Peyer's patch (tissue), 4 donors: ENCODE results near the gene PCDHGB6. TPM values are rescaled to one million over a fixed set of nuclear protein-coding genes. Genes with fewer than 3 reads are reported as not detected.
"Not testable (repeated sequence)": the region's sequence is repeated elsewhere in the genome, so short reads cannot be mapped to it uniquely, and the experiment has no call there.

Experiments
- DNase-seq, 3 donors: peaks; one replicate each; pipeline ENCODE4 v3.0.0-alpha.2; 2017 to 2019
- H3K27ac ChIP-seq, 4 donors: fragments of 200-600 bp; sonication (generic); one replicate each; pipeline ENCODE4 v1.5.1; 2016 to 2019
- H3K27me3 ChIP-seq, 2 donors: fragments of 200-600 bp; sonication (generic); one replicate each; pipeline ENCODE4 v1.5.1; 2019
- H3K36me3 ChIP-seq, 3 donors: fragments of 200-600 bp; sonication (generic); one replicate each; pipeline ENCODE4 v1.5.1; 2016 to 2019
- H3K4me1 ChIP-seq, 4 donors: fragments of 200-600 bp; sonication (generic); one replicate each; pipeline ENCODE4 v1.5.1; 2016 to 2019
- H3K4me3 ChIP-seq, 4 donors: fragments of 200-600 bp; sonication (generic); 1 replicate in 3 of 4; 2 replicates in 1 of 4; pipeline ENCODE4 v1.5.1; 2016 to 2019; ENCODE audit warnings: mild to moderate bottlenecking in 1 of 4
- H3K9me3 ChIP-seq, 4 donors: fragments of 200-600 bp; sonication (generic); one replicate each; pipeline ENCODE4 v1.5.1; 2016 to 2019; ENCODE audit warnings: mild to moderate bottlenecking in 1 of 4
- POLR2A ChIP-seq, 2 donors: fragments of 450-650 bp; IDR thresholded peaks; one replicate each; pipeline ENCODE4 v1.5.1; 2017; ENCODE audit warnings: antibody characterized with exemption in 2 of 2, mild to moderate bottlenecking in 2 of 2, moderate library complexity in 2 of 2
- total RNA-seq, 4 donors: library from RNA; depleted of rRNA; stranded (reverse); fragments of >200 nt; gene quantifications; one replicate each; pipeline ENCODE4 v1.1.0, GENCODE V29; 2016
- TF ChIP-seq, protein P1 (sequence below), 6 experiments: fragments of 450-650 bp in 4 of 6; fragments of 200-600 bp in 2 of 6; sonication (generic) in 1 of 6; IDR thresholded peaks; one replicate each; pipeline ENCODE4 v1.5.1; 2017 to 2019; ENCODE audit warnings: antibody characterized with exemption in 6 of 6, mild to moderate bottlenecking in 3 of 6, moderate library complexity in 1 of 6

The PCDHGB6 gene
- total RNA-seq, result 1 to 10 TPM; 1.1 to 7.4 (median 3.3) TPM

DNA sequence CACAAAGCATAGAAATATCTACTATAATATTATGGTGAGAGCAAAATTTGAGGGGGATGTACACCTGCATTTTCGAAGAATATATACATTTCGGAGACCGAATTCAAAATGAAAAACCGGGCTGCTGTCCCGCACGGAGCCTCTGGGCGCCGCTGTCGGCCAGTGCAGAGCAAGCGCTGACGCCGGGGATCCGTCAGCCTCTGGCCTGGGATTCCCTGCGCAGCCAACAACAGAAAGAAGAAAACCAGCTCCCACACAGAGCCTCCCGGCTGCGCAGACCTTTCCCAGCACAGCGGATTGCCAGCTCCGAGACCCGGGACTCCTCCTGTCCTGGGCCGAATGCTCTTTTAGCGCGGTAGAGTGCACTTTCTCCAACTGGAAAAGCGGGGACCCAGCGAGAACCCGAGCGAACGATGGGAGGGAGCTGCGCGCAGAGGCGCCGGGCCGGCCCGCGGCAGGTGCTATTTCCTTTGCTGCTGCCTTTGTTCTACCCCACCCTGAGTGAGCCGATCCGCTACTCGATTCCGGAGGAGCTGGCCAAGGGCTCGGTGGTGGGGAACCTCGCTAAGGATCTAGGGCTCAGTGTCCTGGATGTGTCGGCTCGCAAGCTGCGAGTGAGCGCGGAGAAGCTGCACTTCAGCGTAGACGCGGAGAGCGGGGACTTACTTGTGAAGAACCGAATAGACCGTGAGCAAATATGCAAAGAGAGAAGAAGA, at the start of gene PCDHGB6:
Gene PCDHGB6, plus strand, starts transcription at position 232 of the 716 bp plus-strand sequence. Its CDS starts 182 bp downstream, at position 414.
- peak within 1 kb of the TSS in 2 of 4 donors; percentile 30 to 37 for H3K4me3 ChIP-seq
- not testable (repeated sequence) for H3K27me3 ChIP-seq, DNase-seq, H3K36me3 ChIP-seq, H3K4me1 ChIP-seq, H3K27ac ChIP-seq
- TF ChIP-seq, protein P1, sequence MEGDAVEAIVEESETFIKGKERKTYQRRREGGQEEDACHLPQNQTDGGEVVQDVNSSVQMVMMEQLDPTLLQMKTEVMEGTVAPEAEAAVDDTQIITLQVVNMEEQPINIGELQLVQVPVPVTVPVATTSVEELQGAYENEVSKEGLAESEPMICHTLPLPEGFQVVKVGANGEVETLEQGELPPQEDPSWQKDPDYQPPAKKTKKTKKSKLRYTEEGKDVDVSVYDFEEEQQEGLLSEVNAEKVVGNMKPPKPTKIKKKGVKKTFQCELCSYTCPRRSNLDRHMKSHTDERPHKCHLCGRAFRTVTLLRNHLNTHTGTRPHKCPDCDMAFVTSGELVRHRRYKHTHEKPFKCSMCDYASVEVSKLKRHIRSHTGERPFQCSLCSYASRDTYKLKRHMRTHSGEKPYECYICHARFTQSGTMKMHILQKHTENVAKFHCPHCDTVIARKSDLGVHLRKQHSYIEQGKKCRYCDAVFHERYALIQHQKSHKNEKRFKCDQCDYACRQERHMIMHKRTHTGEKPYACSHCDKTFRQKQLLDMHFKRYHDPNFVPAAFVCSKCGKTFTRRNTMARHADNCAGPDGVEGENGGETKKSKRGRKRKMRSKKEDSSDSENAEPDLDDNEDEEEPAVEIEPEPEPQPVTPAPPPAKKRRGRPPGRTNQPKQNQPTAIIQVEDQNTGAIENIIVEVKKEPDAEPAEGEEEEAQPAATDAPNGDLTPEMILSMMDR (IDR thresholded peaks at IDR 0.05), result peak in 4 of 6 experiments; percentile 25 to 53 (median 46)
- peaks cover 0 to 69% (median 13%) of the 10 kb centered on the region in 4 donors for H3K9me3 ChIP-seq

DNA sequence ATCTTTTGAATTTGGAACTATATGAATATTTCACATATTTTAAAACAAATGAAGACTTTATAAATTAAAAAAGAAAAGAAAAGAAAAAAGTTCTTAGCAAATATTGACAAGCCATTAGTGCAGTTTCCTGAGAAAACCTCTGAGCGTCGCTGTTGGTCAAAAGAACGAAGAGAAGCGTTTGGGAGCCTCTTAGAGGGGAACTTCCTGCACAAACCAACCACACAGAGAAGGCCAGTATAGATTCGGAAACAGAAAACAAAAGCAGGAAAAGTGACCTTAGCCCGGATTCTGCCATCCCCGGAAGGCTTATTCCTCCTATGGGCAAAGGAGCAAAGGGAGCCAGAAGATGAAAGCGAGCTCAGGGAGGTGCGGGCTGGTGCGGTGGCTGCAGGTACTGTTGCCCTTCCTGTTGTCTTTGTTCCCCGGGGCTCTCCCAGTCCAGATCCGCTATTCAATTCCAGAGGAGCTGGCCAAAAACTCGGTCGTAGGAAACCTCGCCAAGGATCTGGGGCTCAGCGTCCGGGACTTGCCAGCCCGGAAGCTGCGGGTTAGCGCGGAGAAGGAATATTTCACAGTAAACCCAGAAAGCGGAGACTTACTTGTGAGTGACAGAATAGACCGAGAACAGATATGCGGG, 47.9 kb upstream of the PCDHGB6 start, which contains the start of gene PCDHGB2:
Gene PCDHGB2, plus strand, starts transcription at position 205 of the 637 bp plus-strand sequence. Its CDS starts 142 bp downstream, at position 347.
- peak within 1 kb of the TSS; percentile 3 to 35 (median 17) for H3K4me3 ChIP-seq
- no peak for DNase-seq
- H3K9me3 ChIP-seq, result peaks cover 0 to 76% (median 14%) of the 10 kb centered on the region in 4 donors
- TF ChIP-seq, protein P1 (IDR thresholded peaks at IDR 0.05), result peak in 4 of 6 experiments; percentile 25 to 48 (median 34)
- no peak for TF ChIP-seq POLR2A (IDR thresholded peaks at IDR 0.05)
- no peaks in the 10 kb centered on the region for H3K36me3 ChIP-seq
- no peak within 1 kb of the TSS for H3K27ac ChIP-seq
- no peaks in the 10 kb centered on the region for H3K27me3 ChIP-seq
- H3K4me1 ChIP-seq, result no peaks in the 10 kb centered on the region

DNA sequence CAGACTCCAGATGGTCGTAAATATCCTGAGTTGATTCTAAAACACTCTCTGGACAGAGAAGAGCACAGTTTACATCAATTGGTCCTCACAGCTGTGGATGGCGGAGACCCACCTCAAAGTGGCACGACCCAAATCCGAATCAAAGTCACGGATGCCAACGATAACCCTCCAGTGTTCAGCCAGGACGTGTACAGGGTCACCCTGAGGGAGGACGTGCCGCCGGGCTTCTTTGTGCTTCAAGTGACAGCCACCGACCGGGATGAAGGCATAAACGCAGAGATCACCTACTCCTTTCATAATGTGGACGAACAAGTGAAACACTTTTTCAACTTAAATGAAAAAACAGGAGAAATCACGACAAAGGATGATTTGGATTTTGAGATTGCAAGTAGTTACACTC, 47.1 kb upstream of the PCDHGB6 start:
- no peak overlapping the region for H3K27ac ChIP-seq
- H3K4me1 ChIP-seq, result no peaks in the 10 kb centered on the region
- no peaks in the 10 kb centered on the region for H3K27me3 ChIP-seq
- H3K36me3 ChIP-seq, result no peaks in the 10 kb centered on the region
- DNase-seq, result no peak
- H3K9me3 ChIP-seq, result peaks cover 0 to 78% (median 13%) of the 10 kb centered on the region in 4 donors
- no peak overlapping the region for H3K4me3 ChIP-seq
- no peak for TF ChIP-seq POLR2A (IDR thresholded peaks at IDR 0.05)
- TF ChIP-seq, protein P1 (IDR thresholded peaks at IDR 0.05), result no peak

DNA sequence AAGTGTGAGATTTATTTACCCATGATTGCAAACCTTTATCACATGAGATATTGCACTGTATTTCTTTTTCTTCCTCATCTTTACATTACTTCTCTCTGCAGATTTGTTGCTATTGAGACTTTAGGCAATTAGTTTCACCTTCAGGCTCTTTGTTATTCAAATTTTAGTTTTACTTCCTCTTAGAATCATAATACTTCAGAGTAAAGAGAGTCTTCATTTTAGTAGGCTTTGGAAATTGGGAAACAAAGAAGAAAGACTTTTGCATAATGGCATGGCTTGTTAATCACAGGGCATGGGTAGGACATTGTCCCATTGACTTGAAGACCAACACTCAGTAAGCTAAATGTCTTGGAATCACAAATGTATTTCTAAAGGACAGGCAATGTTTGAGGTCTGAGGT, 45.1 kb upstream of the PCDHGB6 start:
- DNase-seq, result no peak
- Histone ChIP-seq H3K4me1 (no peaks in the 10 kb centered on the region), H3K36me3 (no peaks in the 10 kb centered on the region), H3K27me3 (no peaks in the 10 kb centered on the region), H3K9me3 (peaks cover 0 to 83% (median 10%) of the 10 kb centered on the region in 4 donors), H3K27ac (no peak overlapping the region), H3K4me3 (no peak overlapping the region)
- TF ChIP-seq POLR2A (IDR thresholded peaks at IDR 0.05), result no peak
- TF ChIP-seq, protein P1 (IDR thresholded peaks at IDR 0.05), result no peak

DNA sequence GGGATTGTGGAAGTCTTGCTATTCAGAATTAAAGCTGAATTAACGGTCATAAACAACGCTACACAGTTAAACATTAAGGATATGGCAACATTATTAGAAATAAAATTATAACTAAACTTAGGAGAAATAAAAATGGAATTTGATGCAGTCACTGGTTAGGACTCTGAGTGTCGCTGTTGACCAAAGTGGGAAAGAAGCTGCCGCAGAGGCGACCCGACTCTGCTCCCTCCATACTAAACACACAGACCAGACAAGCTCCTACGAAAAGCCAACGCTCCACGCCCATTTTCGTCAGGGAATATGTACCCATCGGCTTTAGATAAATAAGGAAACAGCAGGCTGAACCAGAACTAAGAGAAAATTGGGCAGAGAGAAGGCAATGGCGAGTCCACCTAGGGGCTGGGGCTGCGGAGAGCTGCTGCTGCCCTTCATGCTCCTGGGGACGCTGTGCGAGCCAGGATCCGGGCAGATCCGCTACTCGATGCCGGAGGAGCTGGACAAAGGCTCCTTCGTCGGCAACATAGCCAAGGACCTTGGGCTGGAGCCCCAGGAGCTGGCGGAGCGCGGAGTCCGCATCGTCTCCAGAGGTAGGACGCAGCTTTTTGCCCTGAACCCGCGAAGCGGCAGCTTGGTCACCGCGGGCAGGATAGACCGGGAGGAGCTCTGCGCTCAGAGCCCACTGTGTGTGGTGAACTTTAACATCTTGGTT, 43.7 kb upstream of the PCDHGB6 start, which contains the start of gene PCDHGA5:
Gene PCDHGA5, plus strand, starts transcription at position 211 of the 709 bp plus-strand sequence. Its CDS starts 169 bp downstream, at position 380.
- DNase-seq, result no peak
- Histone ChIP-seq H3K4me1 (no peaks in the 10 kb centered on the region), H3K27me3 (no peaks in the 10 kb centered on the region), H3K4me3 (no peak within 1 kb of the TSS), H3K36me3 (no peaks in the 10 kb centered on the region), H3K9me3 (peaks cover 0 to 80% (median 10%) of the 10 kb centered on the region in 4 donors), H3K27ac (no peak within 1 kb of the TSS)
- no peak for TF ChIP-seq POLR2A (IDR thresholded peaks at IDR 0.05)
- TF ChIP-seq, protein P1 (IDR thresholded peaks at IDR 0.05), result no peak
